ENCODE measurements around the gene GLIS1. TPM values are rescaled to one million over a fixed set of nuclear protein-coding genes. Genes with fewer than 3 reads are reported as not detected.

GLIS1 gene
- total and polyA plus RNA-seq, 7 donors: 0.03 to 0.40 (median 0.15) TPM

GRCh38 chr1:53576381-53576801 is 162.6 kb downstream of the GLIS1 start:
- TF ChIP-seq CTCF (IDR thresholded peaks at IDR 0.05): no peak
- Histone ChIP-seq H3K9me3 (no peaks in the 10 kb centered on the region), H3K27me3 (ENCODE audit: insufficient read depth in 3 of 3, low read length in 2 of 3) (peaks cover 0 to 2% (median 0%) of the 10 kb centered on the region in 3 donors), H3K4me1 (no peaks in the 10 kb centered on the region), H3K4me3 (no peak overlapping the region), H3K27ac (no peak overlapping the region), H3K36me3 (ENCODE audit: insufficient read depth in 1 of 2, low read depth in 1 of 2) (no peaks in the 10 kb centered on the region)
- WGBS, 3 donors: 80 to 87% (median 84%) methylated on average over 6 of the region's 6 CpGs
- DNase-seq (no peak), ATAC-seq (no peak)
- intact Hi-C loops (cut with DNase I): no loop called here

GRCh38 chr1:53575955-53576320 is 163.0 kb downstream of the GLIS1 start:
- H3K9me3 ChIP-seq: no peaks in the 10 kb centered on the region
- H3K27me3 ChIP-seq (ENCODE audit: insufficient read depth in 3 of 3, low read length in 2 of 3): no peaks in the 10 kb centered on the region
- WGBS, 3 donors: 79 to 94% (median 87%) methylated on average over 4 to 5 of the region's 5 CpGs
- TF ChIP-seq CTCF (IDR thresholded peaks at IDR 0.05): no peak
- no peak overlapping the region for H3K27ac ChIP-seq
- DNase-seq: no peak
- intact Hi-C loops (cut with DNase I): no loop called here
- no peak for ATAC-seq
- no peaks in the 10 kb centered on the region for H3K36me3 ChIP-seq (ENCODE audit: insufficient read depth in 1 of 2, low read depth in 1 of 2)
- no peak overlapping the region for H3K4me3 ChIP-seq
- H3K4me1 ChIP-seq: no peaks in the 10 kb centered on the region

- 80 to 85% (median 82%) methylated on average over 14 of the region's 14 CpGs for WGBS, 3 donors
- Histone ChIP-seq H3K4me3 (no peak overlapping the region), H3K27me3 (ENCODE audit: insufficient read depth in 3 of 3, low read length in 2 of 3) (no peaks in the 10 kb centered on the region), H3K36me3 (ENCODE audit: insufficient read depth in 1 of 2, low read depth in 1 of 2) (no peaks in the 10 kb centered on the region), H3K27ac (no peak overlapping the region), H3K4me1 (no peaks in the 10 kb centered on the region), H3K9me3 (no peaks in the 10 kb centered on the region)
- no peak for DNase-seq
- intact Hi-C loops (cut with DNase I): no loop called here
- ATAC-seq: no peak
- no peak for TF ChIP-seq CTCF (IDR thresholded peaks at IDR 0.05)
Measured at GRCh38 chr1:53575141-53575954, 163.6 kb downstream of the GLIS1 start.

GRCh38 chr1:53574621-53575020 is 164.3 kb downstream of the GLIS1 start:
- intact Hi-C loops (cut with DNase I): no loop called here
- WGBS, 3 donors: 66 to 76% (median 67%) methylated on average over 4 of the region's 4 CpGs
- no peak for ATAC-seq

More at GRCh38 chr1:53574621-53575020, 164.3 kb downstream of the GLIS1 start:
- no peak for DNase-seq
- H3K27ac ChIP-seq: no peak overlapping the region
- no peak overlapping the region for H3K4me3 ChIP-seq
- H3K9me3 ChIP-seq: no peaks in the 10 kb centered on the region
- H3K4me1 ChIP-seq: no peaks in the 10 kb centered on the region
- H3K36me3 ChIP-seq (ENCODE audit: insufficient read depth in 1 of 2, low read depth in 1 of 2): no peaks in the 10 kb centered on the region
- no peaks in the 10 kb centered on the region for H3K27me3 ChIP-seq (ENCODE audit: insufficient read depth in 3 of 3, low read length in 2 of 3)
- no peak for TF ChIP-seq CTCF (IDR thresholded peaks at IDR 0.05)
